Right forelimb (tissue), 1 donor: ENCODE results near the gene TPP1.

Source experiments
- DNase-seq: peaks from one replicate; pipeline ENCODE4 v3.0.0-alpha.2; 2018

The TPP1 gene

DNA sequence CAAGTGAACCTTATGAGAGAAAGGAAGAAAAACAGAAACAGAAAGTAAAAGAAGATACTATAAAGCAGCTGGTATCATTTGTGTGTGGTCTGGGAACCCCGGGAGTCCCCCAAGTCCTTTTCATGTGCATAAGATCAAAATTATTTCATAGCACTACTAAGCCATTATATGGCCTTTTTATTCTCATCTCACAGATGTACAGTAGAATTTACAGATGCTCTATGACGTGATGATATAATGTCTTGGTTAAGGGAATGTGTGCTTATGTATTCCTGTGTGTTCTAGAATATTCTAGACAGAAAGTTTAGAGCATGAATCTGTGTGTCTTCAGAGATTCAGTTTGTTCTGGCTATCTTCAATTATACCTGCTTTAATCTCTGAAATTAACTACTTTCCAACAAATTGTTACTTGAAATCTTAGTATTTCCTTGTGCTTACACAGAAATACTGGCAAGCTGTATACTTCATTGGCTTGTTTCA is 8.6 kb upstream of the TPP1 start:
- DNase-seq = no peak

DNA sequence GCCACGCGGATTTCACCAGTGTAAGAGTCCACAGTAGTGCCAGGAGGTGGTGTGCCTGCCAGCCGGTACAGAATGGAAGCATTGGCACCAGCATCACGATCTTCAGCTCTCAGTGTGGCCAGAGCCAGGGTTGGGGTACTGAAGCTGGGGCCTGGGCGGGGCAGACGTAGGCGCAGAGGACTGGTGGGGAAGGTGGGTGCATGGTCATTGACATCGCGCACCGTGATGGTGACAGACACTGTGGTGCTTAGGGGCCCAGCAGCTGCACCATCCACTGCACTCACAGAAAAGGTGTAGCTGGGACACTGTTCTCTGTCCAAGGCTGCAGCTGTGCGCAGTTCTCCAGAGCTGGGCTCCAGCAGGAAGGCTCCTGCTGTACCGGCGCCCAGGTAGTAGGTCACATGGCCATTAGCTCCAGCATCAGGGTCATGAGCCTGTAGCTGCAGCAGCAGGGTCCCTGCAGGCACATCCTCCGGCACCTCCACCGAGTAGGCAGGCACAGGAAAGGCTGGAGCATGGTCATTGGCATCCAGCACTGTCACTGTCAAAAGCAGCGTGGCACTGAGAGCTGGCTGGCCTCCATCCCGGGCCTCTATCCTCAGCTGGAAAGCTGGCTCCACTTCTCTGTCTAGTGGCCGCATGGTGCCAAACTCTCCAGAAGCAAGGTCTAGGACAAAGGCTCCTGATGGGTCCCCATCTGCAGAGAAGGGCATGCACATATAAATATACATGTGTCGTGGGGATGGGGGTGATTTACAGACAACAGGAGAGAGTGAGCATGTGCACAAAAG is 7.9 kb upstream of the TPP1 start:
- DNase-seq = no peak

DNA sequence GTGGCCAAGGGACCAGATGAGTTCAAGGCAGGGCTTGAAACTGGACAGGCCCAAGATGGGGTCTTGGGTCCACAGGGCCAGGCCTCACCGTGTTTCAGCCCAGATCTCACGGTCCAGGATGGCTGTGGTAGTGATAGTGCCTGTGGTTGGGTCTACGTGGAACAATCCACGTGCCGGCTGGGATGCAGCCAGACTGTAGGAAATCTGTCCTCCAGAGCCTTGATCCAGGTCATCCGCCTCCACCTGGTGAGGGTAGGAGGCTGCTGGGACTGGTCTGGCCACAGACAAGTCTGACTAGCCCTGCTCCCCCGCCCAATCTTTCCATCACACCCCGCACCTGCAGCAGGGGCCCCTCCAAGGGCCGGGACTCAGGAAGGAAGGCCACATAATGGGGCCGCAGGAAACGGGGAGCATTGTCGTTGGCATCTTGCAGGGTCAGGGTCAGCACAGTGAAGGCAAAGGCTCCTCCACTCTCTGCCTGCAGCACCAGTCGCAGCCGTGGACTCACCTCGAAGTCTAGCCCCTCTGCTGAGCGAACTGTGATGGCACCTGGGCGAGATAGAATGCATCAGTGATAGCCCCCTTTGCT is 6.7 kb upstream of the TPP1 start:
- DNase-seq = no peak

DNA sequence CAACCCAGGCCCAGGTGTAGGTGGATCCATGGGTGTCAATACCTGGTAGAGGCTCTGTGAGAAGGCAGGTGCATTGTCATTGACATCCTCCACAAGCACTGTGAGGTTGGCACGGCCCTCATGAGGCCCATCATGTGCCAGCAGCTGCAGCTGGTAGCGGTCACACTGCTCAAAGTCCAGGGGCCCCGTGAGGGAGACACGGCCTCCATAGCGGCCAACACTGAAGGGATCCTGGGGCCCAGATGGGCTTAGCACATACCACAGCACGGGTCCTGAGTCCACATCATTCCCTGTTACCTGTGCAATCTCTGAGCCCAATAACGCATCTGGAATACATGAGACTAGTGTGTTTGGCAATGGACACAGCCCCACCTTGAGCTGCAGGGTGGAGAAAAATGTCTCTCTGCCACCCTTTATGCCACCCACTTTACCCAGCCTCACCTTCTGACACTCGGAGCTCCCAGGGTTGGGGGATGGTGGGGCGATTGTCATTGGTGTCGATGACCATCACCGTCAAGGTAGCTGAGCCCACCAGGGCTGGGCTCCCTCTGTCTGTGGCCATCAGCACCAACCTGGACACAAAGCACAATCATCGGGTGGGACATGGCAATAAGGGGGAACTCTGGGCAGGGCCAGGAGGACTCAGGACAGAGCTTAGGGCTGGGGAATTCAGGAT is 6.1 kb upstream of the TPP1 start:
- no peak for DNase-seq

DNA sequence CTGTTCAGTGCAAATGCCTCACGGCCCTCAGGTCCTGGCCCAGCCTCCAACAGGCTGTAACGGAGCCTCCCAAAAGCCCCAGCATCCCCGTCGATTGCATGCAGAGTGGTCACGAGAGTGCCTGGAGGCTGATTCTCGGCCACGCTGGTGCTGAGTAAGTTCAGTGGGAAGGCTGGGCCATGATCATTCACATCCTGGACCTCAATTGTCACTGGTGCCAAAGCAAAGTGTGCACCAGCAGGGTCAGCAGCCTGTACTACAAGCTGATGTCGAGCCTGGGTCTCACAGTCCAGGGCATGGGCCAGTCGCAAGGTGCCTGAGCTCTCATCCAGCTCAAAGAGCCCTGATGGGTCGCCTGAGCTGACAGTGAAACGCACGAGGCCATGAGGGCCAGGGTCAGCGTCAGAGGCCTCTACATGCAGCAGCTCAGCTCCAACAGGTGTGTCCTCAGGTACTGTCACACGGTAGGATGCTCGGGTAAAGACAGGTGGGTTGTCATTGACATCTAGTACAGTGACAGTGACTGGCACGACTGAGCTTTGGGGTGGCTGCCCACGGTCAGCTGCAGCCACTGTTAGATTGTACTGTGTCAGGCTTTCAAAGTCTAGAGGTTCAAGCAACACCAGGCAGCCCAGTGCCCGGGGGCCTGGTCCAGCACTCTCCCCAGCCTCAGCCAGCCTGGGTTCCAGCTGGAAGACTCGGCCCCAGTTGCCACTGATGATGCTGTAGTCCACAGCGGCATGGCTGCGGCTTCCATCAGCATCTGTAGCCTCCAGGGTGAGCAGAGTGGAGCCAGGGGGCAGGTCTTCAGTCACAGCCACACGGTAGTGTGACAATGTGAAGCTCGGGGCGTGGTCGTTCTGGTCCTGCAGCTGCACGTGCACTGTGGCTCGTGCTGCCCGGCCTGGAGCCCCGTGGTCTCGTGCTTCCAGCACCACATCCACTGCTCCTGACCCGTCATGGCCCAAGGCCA is 4.5 kb upstream of the TPP1 start:
- DNase-seq = no peak

DNA sequence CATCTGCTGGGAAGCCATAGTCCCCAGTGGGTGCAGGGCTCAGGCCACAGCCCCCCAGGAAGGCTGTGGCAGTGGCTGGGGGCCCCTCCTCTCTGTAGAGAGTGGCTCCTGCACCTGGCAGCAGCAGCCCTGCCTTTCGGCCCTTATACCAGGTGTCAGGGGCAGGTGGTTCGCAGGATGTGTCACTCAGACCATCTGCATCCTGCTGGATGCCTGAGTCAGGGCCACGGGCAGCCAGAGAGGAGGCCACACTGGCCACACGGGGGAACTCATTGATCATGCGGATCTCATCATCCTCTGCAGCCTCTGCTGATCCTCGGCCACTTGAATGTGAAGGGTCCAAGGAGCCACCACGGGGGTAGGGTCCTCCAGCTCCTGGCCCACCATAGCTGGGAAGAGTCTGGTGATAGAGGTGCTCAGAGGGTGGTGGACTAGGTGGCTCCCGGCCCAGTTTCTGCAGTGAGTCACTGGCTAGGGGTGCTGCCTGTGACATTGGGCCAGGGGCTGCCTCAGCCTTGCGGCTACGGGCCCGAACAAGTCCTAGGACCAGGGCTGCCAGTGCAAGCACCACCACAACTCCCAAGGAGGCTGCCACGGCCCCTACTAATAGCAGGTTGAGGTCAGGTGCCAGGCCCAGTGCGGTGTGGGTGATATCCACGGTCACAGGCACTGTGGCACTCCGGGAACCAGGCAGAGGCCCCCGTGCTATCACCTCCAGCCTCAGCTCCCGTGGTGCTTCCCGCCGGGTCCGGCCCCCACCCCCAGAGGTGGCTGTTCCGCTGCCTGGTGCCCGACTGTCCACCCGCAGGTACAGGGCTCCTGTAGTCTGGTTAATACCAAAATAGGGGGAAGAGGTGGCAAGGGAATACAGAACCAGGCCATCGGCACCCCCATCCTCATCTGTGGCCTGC is 3.3 kb upstream of the TPP1 start:
- no peak for DNase-seq

DNA sequence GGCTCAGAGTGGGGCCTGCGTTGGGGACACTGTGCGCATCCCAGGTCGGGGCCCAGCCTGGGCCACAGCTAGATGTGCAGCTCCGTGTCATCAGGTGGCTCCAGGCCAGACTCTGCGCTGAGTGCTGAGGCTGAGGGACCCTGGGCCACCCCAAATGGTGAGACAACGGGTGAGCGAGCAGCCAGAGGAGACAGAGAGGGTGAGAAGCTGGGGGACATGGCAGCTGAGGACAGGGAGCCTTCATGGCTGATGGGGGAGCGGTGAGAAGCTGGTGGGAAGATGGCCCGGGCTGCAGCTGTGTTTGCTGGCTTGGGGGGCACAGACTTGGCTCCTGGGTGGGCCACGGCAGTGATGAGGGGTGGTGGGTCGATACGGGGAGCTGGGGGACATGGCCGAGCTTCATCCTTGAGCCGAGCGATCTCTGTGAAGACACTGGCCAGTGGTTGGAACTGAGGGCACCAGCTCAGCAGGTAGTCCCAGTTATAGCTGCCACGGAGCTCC is 2.5 kb upstream of the TPP1 start:
- DNase-seq = no peak

DNA sequence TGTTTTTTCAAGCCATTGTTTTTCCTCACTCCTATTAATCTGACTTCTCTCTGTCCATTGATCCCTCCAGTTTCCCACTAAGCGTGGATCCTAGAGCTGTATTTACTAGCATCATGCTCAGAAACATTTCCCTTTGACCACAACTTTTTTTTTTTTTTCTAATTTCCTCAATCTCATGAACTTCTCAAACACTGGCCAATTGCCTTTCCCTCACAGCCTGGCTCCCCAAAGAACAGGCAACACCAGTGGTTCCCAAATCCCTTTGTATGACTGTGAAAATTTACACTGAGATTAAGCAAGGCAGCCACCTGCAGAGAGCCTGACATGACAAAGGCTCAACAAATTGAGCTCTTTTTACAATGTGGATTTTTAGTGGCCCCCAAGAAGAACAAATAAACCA is 1.4 kb upstream of the TPP1 start:
- DNase-seq = no peak

DNA sequence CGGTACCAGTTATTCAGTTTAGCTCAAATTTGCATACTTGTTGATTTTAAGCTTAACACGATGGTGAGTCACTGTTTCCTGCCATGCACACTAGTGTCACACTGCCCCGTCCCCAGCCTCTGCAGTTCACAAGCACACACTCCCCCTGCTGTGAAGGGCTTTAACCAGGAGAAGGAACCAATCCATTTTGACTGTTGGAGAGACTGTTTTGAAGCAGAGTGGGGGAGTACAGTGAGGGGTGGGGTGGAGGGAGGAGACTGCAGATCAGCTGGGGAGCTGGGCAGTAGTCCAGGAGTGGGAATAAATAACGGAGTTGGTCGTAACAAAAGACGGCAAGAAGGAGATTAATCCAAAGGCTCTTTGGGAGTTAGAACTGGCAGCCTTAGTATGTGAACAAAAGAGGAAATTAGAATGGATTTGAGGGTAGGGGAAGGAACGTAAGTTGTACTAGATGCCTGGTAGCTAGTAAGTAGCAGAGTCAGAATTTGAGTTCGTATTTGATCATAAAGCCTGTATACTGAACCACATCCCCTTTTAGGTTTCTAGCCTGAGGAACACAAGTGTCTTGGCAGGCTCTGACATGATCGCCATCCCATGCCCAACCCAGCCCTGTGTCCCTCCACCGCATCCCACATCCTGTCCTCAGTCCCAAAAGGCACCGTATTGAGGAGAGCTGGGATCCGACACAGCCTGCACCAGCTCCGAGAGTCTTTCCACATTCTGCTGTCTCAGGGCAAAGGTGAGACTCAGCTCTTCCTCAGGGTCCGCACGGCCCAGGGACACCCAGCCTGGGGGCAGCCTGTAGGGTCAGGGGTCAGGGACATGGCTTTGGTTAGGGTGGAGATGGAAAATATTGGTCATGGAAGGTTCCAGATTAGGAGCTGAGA is 862 bp downstream of the TPP1 start:
- no peak for DNase-seq

DNA sequence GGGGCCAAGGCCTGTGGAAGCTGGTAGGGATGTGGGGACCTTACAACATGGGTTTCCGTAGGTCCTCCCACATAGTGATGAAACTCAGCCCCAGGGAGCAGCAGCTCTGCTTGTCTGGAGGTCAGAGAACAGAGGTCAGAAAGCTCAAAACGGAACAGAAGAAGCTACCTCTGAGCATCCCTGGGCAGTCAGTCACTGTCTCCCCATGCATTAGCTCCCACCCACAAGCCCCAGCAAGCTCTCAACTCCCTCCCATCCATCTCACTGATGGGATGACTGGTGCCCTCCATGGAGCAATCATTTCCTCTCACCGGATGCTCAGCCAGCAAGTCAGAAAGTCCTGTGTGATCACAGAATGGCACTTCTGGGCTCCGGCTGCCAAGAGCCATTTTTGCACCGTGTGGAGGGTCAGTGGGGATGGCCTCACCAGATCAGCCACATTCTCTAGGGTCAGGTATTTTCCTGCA is 1.9 kb downstream of the TPP1 start:
- no peak for DNase-seq

DNA sequence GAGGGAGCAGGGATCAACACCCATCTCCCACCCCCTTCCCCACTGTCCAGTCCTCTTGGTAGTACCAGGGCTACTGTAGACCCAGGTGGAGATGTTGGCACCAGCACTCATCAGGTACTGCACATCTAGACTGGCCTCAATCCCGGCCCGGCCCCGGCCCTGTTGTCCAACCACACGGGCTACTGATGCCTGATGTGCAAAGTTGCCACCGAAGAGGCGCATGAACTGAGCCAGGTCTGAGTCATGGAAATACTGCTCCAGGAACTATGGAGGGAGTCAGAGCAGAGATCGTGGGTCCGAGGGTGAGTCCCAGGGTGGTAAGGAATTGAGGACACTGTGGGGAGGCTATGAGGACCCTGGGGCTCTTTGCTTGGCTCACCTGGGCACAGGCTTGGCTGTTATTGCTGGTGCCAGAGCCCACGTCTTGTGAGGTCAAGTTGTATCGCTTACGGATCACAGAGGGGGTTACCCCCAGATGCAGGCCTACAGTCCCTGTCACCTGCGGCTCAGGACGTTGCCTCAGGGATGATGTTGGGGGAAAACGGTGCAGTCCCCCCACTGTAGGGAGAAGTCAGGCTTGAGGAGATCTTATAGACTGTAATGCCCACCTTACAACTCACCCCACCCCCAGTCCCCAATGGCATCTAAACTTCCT is 2.5 kb downstream of the TPP1 start:
- DNase-seq = no peak

DNA sequence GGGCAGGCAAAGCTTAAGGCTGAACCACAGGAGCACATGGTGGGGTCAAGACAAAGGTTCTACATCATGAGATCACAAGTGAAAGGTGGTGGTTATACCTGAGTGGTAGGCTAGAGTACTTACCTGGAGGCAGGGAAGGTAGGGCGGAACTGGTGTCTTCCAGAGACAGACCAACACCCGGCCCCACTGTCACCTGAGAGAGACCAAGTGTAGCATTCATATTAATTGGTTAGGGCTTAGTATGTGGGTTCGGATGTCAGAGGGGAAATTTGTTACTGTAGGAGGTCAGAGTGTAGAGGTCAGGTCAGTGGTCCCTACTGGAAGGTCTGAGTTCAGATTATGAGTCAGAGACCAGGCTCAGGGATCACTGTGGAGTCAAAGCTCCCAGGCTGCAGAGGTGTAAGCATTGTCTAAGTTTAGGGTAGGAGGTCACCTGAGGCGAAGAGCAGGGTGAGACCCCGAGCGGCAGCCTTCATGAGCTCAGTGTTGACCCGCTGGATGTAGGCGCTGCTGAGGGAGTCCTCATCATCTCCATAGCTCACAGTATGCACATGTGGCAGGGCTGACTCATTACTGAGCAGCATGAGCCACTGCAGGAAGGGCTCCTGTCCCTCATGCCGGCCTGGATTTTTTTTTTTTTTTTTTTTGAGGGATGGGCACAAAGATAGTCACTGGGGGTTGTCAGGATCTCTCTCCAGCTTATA is 3.2 kb downstream of the TPP1 start:
- no peak for DNase-seq

DNA sequence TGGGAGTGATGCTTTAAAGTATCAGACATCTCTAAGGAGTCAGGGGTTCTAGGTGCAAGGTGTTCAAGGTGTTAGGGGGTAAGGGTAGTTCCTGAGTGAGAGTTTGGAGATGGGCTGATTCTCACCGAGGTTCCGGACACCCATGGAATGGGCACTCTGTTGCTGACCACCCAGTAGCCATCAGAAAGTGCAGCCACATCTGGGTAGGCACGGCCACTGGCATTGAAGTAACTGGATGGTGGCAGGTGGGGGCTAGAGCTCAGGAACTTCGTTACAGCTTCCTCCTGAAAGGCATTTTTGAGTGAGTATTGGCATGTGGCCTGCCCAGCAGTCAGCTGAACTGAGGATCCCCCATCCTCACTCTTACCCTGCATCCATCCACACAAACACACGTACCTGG is 4.2 kb downstream of the TPP1 start:
- DNase-seq = no peak

DNA sequence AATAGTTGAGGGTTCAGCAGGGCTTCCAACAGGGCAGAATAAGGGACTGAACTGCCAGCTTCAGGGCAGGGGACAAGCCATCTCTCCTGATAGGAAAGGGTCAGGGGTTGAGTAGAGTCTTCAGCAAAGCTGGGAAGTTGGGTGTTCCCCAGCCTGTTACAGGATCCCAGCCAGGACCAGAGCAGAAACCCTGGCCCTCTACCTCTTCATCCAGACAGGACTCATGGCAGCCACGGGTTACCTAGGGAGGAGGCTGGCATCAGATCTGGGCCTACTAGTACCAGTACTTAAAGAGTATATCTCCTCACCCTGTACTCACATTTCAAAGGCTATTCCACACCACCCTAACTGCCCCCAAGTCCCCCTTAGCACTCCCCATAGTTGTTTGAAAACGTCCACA is 4.8 kb downstream of the TPP1 start:
- no peak for DNase-seq

DNA sequence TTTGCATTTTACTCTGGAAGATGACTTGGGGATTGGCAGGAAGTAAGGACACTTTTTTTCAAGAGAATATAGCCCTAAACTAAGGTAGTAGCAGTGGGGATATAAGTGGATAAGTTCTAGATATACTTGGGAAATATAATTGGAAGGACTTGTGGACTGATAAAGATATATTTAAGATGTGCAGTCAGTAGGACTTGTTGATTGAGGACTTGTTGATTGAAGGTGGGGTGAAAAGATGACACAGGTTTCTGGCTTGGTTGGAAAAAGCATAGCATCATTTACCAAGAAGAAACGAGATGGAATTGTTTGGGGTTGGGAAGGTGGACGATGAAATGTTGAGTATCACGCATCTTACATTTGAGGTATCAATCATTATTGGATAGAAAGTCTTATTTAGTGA is 5.7 kb downstream of the TPP1 start:
- DNase-seq = no peak

DNA sequence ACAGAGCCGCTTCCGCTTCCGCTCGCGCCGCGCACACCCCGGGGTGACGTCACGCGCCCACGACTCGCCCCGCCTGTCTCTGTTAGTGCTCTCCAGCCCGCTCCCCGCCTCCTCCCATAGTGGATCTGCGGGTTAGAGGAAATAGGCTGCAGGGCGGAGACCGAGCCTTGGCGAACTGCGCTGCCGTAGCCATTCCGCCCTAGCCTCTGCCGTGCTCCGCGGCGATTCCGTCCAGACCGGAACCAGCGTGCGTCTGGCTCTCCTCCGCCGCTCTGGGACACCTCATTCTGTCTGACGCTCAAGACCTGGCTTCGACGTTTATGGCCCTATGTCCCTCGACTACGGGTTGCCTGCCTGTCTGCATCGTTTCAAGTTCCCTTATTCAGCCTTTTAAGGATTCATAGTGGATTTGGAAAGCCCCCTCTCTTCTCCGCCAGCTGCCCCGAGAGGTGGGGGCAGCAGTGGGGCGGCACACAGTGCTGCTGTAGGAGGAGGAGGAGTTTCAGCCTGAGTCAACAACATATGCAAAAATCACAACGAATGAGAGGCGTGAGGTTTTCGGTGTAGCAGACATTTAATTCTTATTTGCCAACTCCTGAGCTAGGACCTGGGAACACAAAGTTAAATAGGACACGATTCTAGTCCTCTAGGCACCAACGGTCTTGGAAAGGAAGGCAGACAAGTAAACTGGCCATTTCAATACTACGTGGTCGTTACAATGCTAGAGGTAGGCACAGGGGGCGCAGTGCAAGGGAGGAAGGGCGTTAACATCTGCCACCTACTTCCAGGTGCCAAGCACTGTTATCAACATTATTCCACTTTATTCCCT is 6.8 kb downstream of the TPP1 start, which contains the start of gene TAF10:
Gene TAF10 (minus strand): TSS at position 4 of the 829 bp plus-strand sequence. CDS start 27 bp downstream, outside the sequence.
- peak; percentile 97 for DNase-seq

DNA sequence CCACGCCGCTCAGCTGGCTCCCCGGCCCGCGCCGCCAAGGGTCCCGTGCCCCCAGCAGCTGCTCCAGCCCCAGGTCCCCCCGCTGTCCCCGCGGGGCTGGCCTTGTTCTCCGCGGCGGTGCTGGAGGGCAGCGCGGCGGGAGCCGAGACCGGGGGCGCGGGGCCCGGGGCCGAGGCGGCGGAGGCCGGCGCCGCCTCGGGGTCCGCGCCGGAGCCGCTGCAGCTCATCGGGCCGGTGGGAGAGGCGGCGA is 7.3 kb downstream of the TPP1 start:
- no peak for DNase-seq
